Activated B cell treated with CpG ODN at 0.5 μM for 24 hours (primary cell): ENCODE results near the gene CAMK4. TPM values are rescaled to one million over a fixed set of nuclear protein-coding genes. Genes with fewer than 3 reads are reported as not detected.

Source experiments
- ATAC-seq: fragments of 200-7000 bp; cut with Tn5 transposase; one replicate; pipeline ENCODE4 v1.10.0; 2021; ENCODE audit warnings: low read depth, mild to moderate bottlenecking, moderate library complexity
- CTCF ChIA-PET: fragments of 350-600 bp; sonication (Branson Sonifier 250); formaldehyde crosslinking; loops from one replicate; lab custom pipeline; 2021; ENCODE audit warnings: antibody characterized with exemption; lab: Charles Lee
- POLR2A ChIA-PET: fragments of 350-600 bp; sonication (Branson Sonifier 250); formaldehyde crosslinking; loops from one replicate; lab custom pipeline; 2021; ENCODE audit warnings: antibody characterized with exemption; lab: Charles Lee
- DNase-seq: peaks from one replicate; pipeline ENCODE4 v3.0.0; 2022
- H3K27ac Mint-ChIP-seq: one replicate; pipeline ENCODE4 v1.8.0; 2020; ENCODE audit warnings: mixed read lengths
- H3K27me3 Mint-ChIP-seq: one replicate; pipeline ENCODE4 v1.8.0; 2021; ENCODE audit warnings: mixed read lengths
- H3K36me3 Mint-ChIP-seq: one replicate; pipeline ENCODE4 v1.8.0; 2021; ENCODE audit warnings: low read depth, mixed read lengths
- H3K4me1 Mint-ChIP-seq: one replicate; pipeline ENCODE4 v1.8.0; 2021; ENCODE audit warnings: mixed read lengths
- H3K4me3 Mint-ChIP-seq: one replicate; pipeline ENCODE4 v1.8.0; 2020; ENCODE audit warnings: mild to moderate bottlenecking, mixed read lengths
- H3K9me3 Mint-ChIP-seq: one replicate; pipeline ENCODE4 v1.8.0; 2020; ENCODE audit warnings: mixed read lengths
- intact Hi-C: fragments of 100-400 bp; cut with micrococcal nuclease; formaldehyde crosslinking; loops from one replicate; pipeline ENCODE4 v1.15.1; 2024
- total RNA-seq: library from RNA; stranded (reverse); gene quantifications from 2 replicates; pipeline ENCODE4 v1.2.3, GENCODE V29; 2022
- TF ChIP-seq, protein P1 (sequence below): fragments of 200-600 bp; IDR thresholded peaks from one replicate; pipeline ENCODE4 v1.8.0; 2022; ENCODE audit warnings: antibody characterized with exemption, mild to moderate bottlenecking

The CAMK4 gene
- total RNA-seq, 1 donor from 2014 or later = 6.3 TPM

DNA sequence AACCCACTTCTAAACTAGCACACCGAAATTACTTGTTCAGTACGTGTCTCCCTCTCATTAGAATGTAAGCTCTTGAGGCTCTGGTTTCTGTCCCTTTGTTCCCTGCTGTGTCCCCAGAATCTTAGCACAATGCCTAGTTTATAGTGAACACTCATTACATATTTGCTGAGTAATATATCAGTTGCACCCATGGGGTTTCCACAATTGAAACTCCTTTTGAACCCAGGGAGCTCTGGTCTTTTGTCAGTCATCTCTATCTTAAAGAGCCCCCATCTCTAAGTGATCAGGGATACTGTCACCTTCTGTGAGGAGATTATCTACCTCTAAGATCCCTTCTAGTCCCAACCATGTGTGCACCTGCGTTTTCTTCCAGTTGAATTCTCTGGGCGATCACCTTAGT lies 12.8 kb downstream of the CAMK4 start:
- H3K27ac Mint-ChIP-seq = no peak overlapping the region
- no peaks in the 10 kb centered on the region for H3K27me3 Mint-ChIP-seq
- POLR2A ChIA-PET = no interaction called here
- H3K9me3 Mint-ChIP-seq = no peaks in the 10 kb centered on the region
- TF ChIP-seq, protein P1, sequence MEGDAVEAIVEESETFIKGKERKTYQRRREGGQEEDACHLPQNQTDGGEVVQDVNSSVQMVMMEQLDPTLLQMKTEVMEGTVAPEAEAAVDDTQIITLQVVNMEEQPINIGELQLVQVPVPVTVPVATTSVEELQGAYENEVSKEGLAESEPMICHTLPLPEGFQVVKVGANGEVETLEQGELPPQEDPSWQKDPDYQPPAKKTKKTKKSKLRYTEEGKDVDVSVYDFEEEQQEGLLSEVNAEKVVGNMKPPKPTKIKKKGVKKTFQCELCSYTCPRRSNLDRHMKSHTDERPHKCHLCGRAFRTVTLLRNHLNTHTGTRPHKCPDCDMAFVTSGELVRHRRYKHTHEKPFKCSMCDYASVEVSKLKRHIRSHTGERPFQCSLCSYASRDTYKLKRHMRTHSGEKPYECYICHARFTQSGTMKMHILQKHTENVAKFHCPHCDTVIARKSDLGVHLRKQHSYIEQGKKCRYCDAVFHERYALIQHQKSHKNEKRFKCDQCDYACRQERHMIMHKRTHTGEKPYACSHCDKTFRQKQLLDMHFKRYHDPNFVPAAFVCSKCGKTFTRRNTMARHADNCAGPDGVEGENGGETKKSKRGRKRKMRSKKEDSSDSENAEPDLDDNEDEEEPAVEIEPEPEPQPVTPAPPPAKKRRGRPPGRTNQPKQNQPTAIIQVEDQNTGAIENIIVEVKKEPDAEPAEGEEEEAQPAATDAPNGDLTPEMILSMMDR = no peak
- CTCF ChIA-PET = no interaction called here
- peaks cover 6% of the 10 kb centered on the region for H3K4me1 Mint-ChIP-seq
- ATAC-seq (no peak), DNase-seq (no peak)
- H3K4me3 Mint-ChIP-seq = no peak overlapping the region
- no peaks in the 10 kb centered on the region for H3K36me3 Mint-ChIP-seq
- intact Hi-C loops = no loop called here

DNA sequence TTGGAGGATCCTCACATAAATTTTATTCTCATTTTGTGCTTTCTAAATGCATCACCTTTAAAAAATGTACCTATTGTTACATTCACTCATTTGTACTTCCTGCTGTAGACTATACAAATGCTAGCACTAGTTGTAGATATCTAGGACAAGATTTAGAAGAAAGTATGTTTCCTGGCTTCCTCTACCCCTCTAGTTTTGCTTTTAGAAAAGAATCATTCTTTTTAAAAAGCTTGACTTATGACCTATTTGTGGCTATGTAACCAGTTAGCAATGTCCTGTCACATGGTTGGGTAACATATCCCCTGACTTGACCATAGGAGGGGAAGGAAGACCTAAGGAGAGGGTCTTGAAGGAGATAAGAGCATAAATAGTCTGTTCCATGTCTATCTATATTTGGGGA lies 13.3 kb downstream of the CAMK4 start:
- DNase-seq (no peak), ATAC-seq (no peak)
- POLR2A ChIA-PET = no interaction called here
- CTCF ChIA-PET = no interaction called here
- no peaks in the 10 kb centered on the region for H3K9me3 Mint-ChIP-seq
- H3K27me3 Mint-ChIP-seq = no peaks in the 10 kb centered on the region
- H3K36me3 Mint-ChIP-seq = no peaks in the 10 kb centered on the region
- peaks cover 6% of the 10 kb centered on the region for H3K4me1 Mint-ChIP-seq
- no peak overlapping the region for H3K27ac Mint-ChIP-seq
- TF ChIP-seq, protein P1 = no peak
- H3K4me3 Mint-ChIP-seq = no peak overlapping the region
- intact Hi-C loops = no loop called here

DNA sequence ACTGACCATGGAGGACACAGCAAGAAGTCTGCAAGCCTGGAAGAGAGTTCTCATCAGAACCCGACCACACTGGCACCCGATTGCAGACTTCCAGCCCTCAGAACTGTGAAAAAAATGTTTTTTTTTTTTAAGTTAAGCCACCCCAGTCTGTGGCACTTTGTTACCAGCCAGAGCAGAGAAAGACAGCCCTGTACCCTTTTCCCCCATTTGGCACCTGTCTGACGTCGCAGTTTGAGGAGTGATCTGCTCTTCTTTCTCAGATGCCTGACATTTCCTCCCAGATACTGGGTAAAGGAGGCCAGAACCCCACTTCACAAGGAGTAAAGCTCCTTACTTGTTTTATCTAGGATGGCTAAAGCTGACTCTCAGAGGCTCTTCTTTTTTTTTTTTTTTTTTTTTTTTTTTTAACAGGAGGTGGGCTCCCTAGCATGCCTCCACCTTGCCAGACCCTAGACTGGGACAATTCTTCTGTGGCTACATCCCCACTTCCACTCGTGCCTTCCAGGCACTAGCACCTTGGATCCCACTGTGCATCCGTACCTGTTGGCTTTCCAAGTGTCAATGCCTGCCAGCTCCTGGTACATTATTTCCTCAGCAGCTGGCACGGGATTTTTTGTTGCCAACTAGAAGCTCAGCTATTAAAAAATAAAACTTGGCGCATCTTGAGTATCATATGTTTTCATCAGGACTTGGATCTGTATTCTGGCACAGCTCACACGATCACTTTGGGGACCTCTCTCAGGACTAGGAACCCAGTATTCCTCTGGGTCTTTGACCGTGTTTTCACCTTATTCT lies 14.4 kb downstream of the CAMK4 start:
- H3K4me1 Mint-ChIP-seq = peaks cover 2% of the 10 kb centered on the region
- ChIA-PET CTCF (no interaction called here), POLR2A (interaction anchor here (0.6 kb wide), 1 partner anchor 175 kb away, joined by 6 read pairs; no protein-coding TSS in a partner anchor)

DNA sequence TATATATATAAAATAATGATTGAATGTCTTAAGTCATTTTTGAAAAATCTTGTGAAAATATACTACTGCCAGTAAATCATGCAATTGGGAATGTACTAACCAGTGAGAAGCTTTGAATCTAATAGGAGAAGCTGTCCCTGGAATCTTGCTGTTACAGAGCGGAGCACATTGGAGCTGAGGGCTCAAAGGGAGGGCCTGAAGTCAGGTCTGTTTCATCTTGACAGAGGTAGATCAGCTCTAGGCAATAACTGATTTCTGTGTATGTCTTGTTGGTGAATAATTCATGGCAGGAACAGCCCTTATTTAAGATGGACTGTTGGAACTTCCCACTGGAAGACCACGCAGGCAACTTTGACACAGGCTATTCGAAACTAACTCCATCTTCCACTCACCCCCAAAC lies 17.5 kb downstream of the CAMK4 start:
- H3K4me3 Mint-ChIP-seq = no peak overlapping the region
- DNase-seq = no peak
- H3K4me1 Mint-ChIP-seq = no peaks in the 10 kb centered on the region
- ChIA-PET POLR2A (no interaction called here), CTCF (no interaction called here)
- TF ChIP-seq, protein P1 = no peak
- H3K36me3 Mint-ChIP-seq = no peaks in the 10 kb centered on the region
- no peak for ATAC-seq
- intact Hi-C loops = no loop called here
- no peaks in the 10 kb centered on the region for H3K9me3 Mint-ChIP-seq
- no peaks in the 10 kb centered on the region for H3K27me3 Mint-ChIP-seq
- H3K27ac Mint-ChIP-seq = no peak overlapping the region

More for the DNA sequence above, 14.4 kb downstream of the CAMK4 start:
- intact Hi-C loops = no loop called here
- Mint-ChIP-seq H3K27ac (no peak overlapping the region), H3K27me3 (no peaks in the 10 kb centered on the region), H3K36me3 (no peaks in the 10 kb centered on the region), H3K4me3 (no peak overlapping the region), H3K9me3 (no peaks in the 10 kb centered on the region)
- TF ChIP-seq, protein P1 = no peak
- DNase-seq (no peak), ATAC-seq (no peak)

DNA sequence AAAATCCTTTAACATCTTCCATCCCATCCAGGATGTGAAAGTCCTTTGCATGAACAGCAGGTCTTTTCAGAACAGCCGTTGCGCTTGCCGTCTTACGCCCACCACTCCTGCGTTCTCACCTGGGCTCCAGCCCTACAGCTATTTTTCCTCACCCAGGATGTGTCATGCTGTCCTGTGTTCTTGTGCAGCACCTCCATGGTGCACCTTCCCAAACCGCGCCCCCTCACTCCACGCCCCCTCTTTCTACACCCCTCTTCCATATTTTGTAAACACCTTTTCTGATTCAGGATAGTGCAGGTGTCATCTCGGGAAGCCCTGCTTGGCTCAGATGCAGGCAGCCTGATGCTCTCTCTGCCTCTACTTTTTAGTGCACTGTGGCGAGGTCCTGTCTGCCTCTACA lies 18.4 kb downstream of the CAMK4 start:
- Mint-ChIP-seq H3K27ac (no peak overlapping the region), H3K27me3 (no peaks in the 10 kb centered on the region), H3K4me3 (no peak overlapping the region), H3K36me3 (no peaks in the 10 kb centered on the region), H3K9me3 (no peaks in the 10 kb centered on the region), H3K4me1 (no peaks in the 10 kb centered on the region)
- CTCF ChIA-PET = no interaction called here
- ATAC-seq (no peak), DNase-seq (no peak)
- intact Hi-C loops = no loop called here
- TF ChIP-seq, protein P1 = no peak
- POLR2A ChIA-PET = no interaction called here
